ENCODE results near the gene MAU2. TPM values are rescaled to one million over a fixed set of nuclear protein-coding genes. Genes with fewer than 3 reads are reported as not detected.

MAU2 gene
- total and polyA plus RNA-seq, 10 of the 15 experiments (the other 5 are each of a cell fraction or from before 2014, with no cell fraction given), result 1.8 to 47.2 (median 22.1) TPM

- peak; percentile 68; the same call in 1 of the 2 replicates for TF ChIP-seq RELB (IDR thresholded peaks at IDR 0.05; ENCODE audit: low read depth)
- TF ChIP-seq MYB (IDR thresholded peaks at IDR 0.05; ENCODE audit: borderline replicate concordance, low read depth, low read length), result no peak
- no peak for TF ChIP-seq MEF2A (IDR thresholded peaks at IDR 0.05; ENCODE audit: insufficient read depth, low read depth, low read length)
- TF ChIP-seq EED (IDR thresholded peaks at IDR 0.05; ENCODE audit: low read depth), result no peak
- TF ChIP-seq IKZF2 (IDR thresholded peaks at IDR 0.05), result peak; percentile 39 to 59; a peak in 2 of 4 replicates
- TF ChIP-seq USF2 (IDR thresholded peaks at IDR 0.05; ENCODE audit: borderline replicate concordance, low read depth, low read length), result peak; percentile 19; the same call in 1 of the 2 replicates
- TF ChIP-seq RUNX3 (IDR thresholded peaks at IDR 0.05; ENCODE audit: low read length), result no peak
- TF ChIP-seq RAD21 (IDR thresholded peaks at IDR 0.05; ENCODE audit: insufficient read depth, low read depth, low read length), result 0 out of 2 replicates have a peak, but pooled peaks have one; percentile 34
- TF ChIP-seq EZH2 (IDR thresholded peaks at IDR 0.05; ENCODE audit: borderline replicate concordance, control insufficient read depth, low read depth, low read length), result no peak
- TF ChIP-seq CUX1 (IDR thresholded peaks at IDR 0.05; ENCODE audit: insufficient replicate concordance, low read depth, low read length), result no peak
- TF ChIP-seq NR2C1 (IDR thresholded peaks at IDR 0.05), result no peak
- peak; percentile 85 for TF ChIP-seq PKNOX1 (IDR thresholded peaks at IDR 0.05)
- peak; percentile 89 for TF ChIP-seq RAD51 (IDR thresholded peaks at IDR 0.05)
- no peak for TF ChIP-seq REST (IDR thresholded peaks at IDR 0.05; ENCODE audit: low read depth, low read length)
- no peak for TF ChIP-seq ASH2L (IDR thresholded peaks at IDR 0.05; ENCODE audit: borderline replicate concordance, low read depth)
- 0 out of 2 replicates have a peak, but pooled peaks have one; percentile 29 for TF ChIP-seq ZNF207 (IDR thresholded peaks at IDR 0.05; ENCODE audit: borderline replicate concordance)
- TF ChIP-seq SUPT20H (IDR thresholded peaks at IDR 0.05; ENCODE audit: borderline replicate concordance, control insufficient read depth, low read depth, low read length), result no peak
These were observed 40.5 kb downstream of the MAU2 start (continued) for GRCh38 chr19:19361075-19361594.
